ENCODE measurements around the gene MRPL48.
"Not testable (repeated sequence)": the region's sequence is repeated elsewhere in the genome, so short reads cannot be mapped to it uniquely, and the experiment has no call there.

Gene MRPL48

GRCh38 chr11:73781303-73781702, 6.4 kb upstream of the MRPL48 start:
- DNase-seq: no peak

GRCh38 chr11:73783483-73784020, 4.1 kb upstream of the MRPL48 start:
- DNase-seq: no peak

DNA sequence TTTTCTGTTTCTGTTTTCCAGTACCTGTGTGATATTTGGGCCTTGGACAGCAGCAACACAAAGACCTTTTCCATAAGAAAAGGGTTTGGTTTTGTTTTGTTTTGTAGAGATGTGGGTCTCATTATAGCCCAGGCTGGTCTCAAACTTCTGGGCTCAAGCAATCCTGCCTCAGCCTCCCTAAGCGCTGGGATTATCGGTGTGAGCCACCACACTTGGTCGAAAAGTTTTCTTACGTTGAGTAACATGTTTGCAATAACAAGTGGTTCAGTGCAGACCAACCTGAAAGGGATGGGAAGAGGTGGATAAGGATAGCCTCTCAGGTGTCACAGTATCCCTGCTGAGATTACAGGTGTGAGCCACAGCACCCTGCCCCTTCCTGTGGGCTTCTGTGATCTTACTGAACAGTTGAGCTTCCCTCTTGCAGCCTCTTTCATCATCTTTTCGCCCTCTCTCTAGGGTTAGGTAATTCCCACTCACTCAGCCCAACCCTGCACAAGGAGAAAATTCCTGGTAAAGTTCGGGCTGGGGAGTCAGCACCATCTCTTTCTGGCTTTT, 3.5 kb upstream of the MRPL48 start:
- DNase-seq: no peak

DNA sequence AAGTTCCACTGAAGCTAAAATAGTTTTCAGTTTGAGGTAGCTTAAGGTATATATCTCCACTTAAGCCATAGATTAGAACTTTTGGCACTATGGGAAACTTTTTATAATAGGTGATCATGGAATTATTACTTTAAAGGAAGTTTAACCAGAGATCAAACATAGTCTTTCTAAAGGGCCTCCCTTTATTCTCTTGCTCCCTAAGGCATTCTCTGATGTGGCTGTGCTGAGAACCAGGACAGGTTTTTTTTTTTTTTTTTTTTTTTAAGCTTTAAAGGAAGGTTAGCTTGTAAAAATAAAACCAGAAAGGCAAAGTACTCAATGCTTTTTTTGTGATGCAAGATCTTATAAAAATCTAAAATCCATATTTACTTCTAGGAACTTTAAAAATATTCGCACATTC, 2.9 kb upstream of the MRPL48 start:
- DNase-seq: no peak

- DNase-seq: not testable (repeated sequence)
Observed at GRCh38 chr11:73785467-73785866, 2.2 kb upstream of the MRPL48 start.

GRCh38 chr11:73787051-73787642, 527 bp upstream of the MRPL48 start:
- no peak for DNase-seq

- no peak for DNase-seq
Observed at GRCh38 chr11:73789279-73789670, 1.6 kb downstream of the MRPL48 start.

DNA sequence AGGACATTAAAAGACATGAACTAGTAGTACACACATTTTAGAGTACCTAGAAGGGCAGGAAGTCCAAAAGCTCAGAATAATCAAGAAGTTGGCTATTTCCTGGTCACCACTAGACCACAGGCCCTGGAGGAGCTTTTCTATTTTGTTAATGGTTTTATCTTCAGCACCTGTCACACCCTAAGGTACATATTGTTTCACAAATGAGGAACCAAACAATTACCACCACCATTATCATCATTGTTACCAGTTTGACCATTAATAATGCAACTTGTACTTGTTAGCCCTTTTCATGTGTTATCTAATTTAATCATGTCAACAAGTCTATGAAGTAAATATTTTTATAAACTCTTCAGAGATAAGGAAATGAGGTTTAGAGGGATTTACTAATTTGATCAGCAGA, 4.9 kb downstream of the MRPL48 start:
- DNase-seq: no peak

- DNase-seq: no peak
Observed at GRCh38 chr11:73795925-73796632, 8.4 kb downstream of the MRPL48 start.

DNA sequence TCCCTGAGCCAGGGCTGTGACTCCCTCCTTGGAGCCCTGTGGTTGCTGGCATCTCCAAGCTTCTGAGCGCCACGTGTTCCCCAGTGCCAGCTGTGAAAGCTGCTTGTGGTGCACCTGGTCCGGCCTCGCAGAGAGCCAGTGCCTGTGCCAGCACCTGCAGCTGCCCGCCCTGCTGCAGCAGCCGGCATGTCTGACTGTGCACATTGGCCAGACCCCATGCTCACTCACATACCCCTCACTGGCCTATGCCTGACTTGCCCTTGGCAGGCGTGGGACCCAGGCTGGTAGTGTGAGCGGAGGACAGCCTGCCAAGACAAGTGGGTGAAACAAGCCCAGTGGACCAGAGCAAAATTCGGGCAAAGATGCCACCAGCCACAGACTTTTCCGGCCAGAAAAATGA, 9.8 kb downstream of the MRPL48 start:
- DNase-seq: no peak

GRCh38 chr11:73800276-73800806, 12.7 kb downstream of the MRPL48 start:
- DNase-seq: no peak

GRCh38 chr11:73801136-73801535, 13.5 kb downstream of the MRPL48 start:
- no peak for DNase-seq

- DNase-seq: no peak
Observed at GRCh38 chr11:73804712-73805111, 17.0 kb downstream of the MRPL48 start.

DNA sequence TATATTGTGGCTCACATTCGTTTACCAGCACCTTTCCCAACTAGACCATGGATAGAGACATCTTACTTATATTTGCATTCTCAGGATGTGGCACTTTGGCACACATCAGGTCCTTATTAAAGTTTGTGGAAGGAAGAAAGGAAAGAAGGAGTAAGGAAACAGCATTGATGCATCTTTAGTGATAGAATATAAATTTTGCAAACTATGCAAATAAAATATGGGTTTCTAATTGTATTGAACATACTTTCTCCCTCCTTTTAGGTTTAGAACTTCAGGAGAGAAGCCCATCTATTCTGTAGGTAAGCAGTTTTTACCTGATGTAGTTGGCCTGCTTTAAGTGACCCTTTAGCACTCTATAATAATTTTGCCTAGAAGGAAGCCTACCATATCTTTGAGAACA, 20.4 kb downstream of the MRPL48 start:
- no peak for DNase-seq

- DNase-seq: no peak
Observed at GRCh38 chr11:73810637-73811036, 23.0 kb downstream of the MRPL48 start.

DNA sequence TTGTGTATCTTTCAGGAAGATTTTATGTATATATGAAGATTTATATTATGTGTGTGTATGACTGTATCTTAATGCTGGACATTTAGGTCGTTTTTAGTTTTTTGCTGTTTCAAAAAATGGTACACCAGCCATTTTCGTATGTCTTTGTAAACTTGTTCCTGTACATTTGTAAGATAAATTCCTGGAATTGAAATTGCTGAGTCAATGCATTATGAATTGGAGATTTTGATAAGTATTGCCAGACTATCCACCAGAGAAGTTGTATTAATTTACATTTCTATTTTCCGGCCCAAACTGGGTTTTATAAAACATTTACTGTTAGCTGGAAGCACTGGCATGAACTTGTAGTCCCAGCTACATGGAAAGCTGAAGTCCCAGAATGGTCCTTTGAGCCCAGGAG, 24.6 kb downstream of the MRPL48 start:
- DNase-seq: no peak

- no peak for DNase-seq
Observed at GRCh38 chr11:73814812-73815211, 27.1 kb downstream of the MRPL48 start.

DNA sequence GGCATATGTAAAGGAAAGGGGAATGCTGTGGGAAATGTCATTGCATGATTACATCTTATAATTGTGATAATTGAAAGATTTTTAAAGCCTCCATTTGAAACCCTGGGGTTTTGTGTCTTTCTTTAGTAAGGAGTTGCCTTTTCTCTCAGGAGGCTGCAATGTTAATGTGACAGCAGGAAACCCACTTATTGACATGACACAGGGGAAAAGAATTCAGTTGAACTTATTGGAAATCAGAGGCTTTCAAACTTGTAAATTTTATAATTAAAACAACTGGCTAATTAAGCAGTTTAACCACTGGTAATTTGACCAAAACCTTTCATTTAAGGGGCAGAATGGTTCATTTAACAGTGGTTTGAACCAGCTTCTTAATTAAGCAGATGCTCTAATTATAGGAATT, 31.2 kb downstream of the MRPL48 start:
- no peak for DNase-seq

- DNase-seq: no peak
Observed at GRCh38 chr11:73830261-73830660, 42.6 kb downstream of the MRPL48 start.

DNA sequence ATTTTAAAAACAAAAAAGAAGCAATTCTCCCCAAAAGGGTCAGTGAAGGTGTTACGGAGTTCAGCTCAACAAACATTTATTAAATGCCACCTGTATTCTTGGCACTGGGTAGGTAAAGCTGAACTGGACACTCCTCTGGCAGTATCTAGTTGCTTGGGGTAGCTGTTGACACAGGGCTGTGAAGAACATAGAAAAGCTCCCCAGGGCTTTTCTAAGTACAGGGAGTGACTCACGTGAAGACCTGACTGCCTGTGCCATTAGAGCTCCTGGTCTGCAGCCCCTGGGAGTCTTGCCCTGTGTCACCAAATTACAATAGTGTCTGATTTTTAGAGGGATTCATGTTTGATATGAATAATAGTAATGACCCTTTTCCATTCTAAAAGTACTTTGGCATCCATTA, 45.4 kb downstream of the MRPL48 start:
- DNase-seq: no peak

- no peak for DNase-seq
Observed at GRCh38 chr11:73838443-73839122, 50.9 kb downstream of the MRPL48 start.

DNA sequence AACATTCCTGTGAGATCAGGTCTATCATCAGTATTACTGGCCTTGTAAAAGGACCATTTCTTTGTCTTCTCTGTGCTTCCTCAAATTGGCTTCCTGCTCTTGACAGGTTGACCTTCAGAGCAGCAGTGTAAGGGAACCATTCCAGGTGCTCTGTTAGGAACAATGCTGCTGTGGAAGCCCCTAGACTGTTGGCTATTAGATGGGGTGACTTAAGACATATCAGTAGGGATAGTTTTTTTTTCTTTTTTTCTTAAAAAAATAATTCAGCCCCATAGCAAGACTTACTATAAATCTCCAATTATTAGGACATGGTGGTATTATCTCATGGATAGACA, 51.4 kb downstream of the MRPL48 start:
- DNase-seq: no peak

GRCh38 chr11:73851046-73851764, 63.5 kb downstream of the MRPL48 start:
- DNase-seq: no peak
